GM21528 (cell line): Measurements from ENCODE around the gene PER3.

ENCODE experiments used
- ATAC-seq: cut with Tn5 transposase; IDR thresholded peaks from one replicate; pipeline ENCODE4 v1.9.1; 2021; ENCODE audit warnings: mild to moderate bottlenecking, moderate library complexity; ENCODE audit not compliant: unreplicated experiment, low FRiP score

Gene PER3

GRCh38 chr1:7827126-7827955 is 43.2 kb downstream of the PER3 start:
- no peak for ATAC-seq

GRCh38 chr1:7831458-7831857 is 47.4 kb downstream of the PER3 start:
- ATAC-seq: no peak

- no peak for ATAC-seq
These were observed 48.9 kb downstream of the PER3 start for GRCh38 chr1:7833035-7833434.

- no peak for ATAC-seq
These were observed 54.6 kb downstream of the PER3 start for GRCh38 chr1:7838714-7839113.

GRCh38 chr1:7839526-7839925 is 55.4 kb downstream of the PER3 start:
- no peak for ATAC-seq

- no peak for ATAC-seq
These were observed 58.4 kb downstream of the PER3 start for GRCh38 chr1:7842517-7842916.

GRCh38 chr1:7845761-7846160 is 61.7 kb downstream of the PER3 start:
- ATAC-seq: no peak

GRCh38 chr1:7846656-7847055 is 62.6 kb downstream of the PER3 start:
- no peak for ATAC-seq

GRCh38 chr1:7847599-7847998 is 63.5 kb downstream of the PER3 start:
- no peak for ATAC-seq

GRCh38 chr1:7850786-7851185 is 66.7 kb downstream of the PER3 start:
- no peak for ATAC-seq

GRCh38 chr1:7852804-7853683 is 69.0 kb downstream of the PER3 start, which contains the start of gene UTS2:
TSS of gene UTS2 (minus strand) at chr1:7853065. CDS start at chr1:7853003, 62 bp downstream.
- no peak for ATAC-seq

GRCh38 chr1:7853684-7854026 is 69.6 kb downstream of the PER3 start:
- no peak for ATAC-seq

- no peak for ATAC-seq
These were observed 72.3 kb downstream of the PER3 start for GRCh38 chr1:7856345-7856744.

GRCh38 chr1:7857000-7857399 is 72.9 kb downstream of the PER3 start:
- ATAC-seq: no peak

- no peak for ATAC-seq
These were observed 73.9 kb downstream of the PER3 start for GRCh38 chr1:7857985-7858384.

GRCh38 chr1:7859406-7859805 is 75.3 kb downstream of the PER3 start:
- ATAC-seq: no peak

GRCh38 chr1:7860130-7860529 is 76.0 kb downstream of the PER3 start:
- no peak for ATAC-seq

GRCh38 chr1:7861452-7861851 is 77.4 kb downstream of the PER3 start:
- no peak for ATAC-seq

GRCh38 chr1:7862211-7863060 is 78.3 kb downstream of the PER3 start:
- no peak for ATAC-seq

GRCh38 chr1:7863756-7864328 is 79.8 kb downstream of the PER3 start:
- no peak for ATAC-seq
